ENCODE measurements around the gene MMS22L.
A peak's percentile ranks its signal among the peaks of the same experiment; 100 is the strongest.
"Not testable (repeated sequence)": the region's sequence is repeated elsewhere in the genome, so short reads cannot be mapped to it uniquely, and the experiment has no call there.

Gene MMS22L

DNA sequence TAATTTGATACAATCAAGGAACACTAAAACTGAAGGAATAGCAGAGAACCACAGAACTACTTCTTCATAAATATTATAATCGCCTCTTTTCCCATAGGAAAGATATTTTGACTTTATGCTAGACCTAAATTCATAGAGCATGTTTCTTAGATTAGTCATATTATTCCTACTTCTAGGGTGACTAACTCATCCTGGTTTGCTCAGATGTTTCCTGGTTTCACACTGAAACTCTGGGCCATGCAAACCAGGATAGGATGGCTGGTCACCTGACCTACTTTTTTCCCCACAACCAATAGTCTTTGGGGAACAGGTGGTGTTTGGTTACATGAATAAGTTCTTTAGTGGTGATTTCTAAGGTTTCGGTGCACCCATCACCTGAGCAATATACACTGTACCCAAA is 42.8 kb downstream of the MMS22L start:
- DNase-seq, result no peak

DNA sequence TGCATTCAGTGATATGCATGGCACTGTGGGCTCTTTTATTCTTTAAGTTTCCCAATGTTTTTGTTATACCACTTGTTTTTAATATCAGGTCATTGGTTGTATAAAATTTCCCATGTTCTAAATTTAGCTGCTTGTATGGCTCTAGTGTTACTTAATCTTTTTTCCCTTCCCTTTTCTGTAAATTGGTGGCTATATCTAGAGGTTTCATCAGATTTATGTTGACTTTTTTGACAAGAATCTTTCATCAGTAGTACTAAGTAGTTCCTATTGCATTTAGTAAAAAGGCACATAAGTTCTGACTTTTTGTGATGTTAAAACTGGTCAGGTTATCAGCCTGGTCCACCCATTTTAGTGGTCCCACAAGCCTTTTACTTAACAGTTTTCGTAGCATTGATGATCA is 51.1 kb downstream of the MMS22L start:
- DNase-seq, result no peak

DNA sequence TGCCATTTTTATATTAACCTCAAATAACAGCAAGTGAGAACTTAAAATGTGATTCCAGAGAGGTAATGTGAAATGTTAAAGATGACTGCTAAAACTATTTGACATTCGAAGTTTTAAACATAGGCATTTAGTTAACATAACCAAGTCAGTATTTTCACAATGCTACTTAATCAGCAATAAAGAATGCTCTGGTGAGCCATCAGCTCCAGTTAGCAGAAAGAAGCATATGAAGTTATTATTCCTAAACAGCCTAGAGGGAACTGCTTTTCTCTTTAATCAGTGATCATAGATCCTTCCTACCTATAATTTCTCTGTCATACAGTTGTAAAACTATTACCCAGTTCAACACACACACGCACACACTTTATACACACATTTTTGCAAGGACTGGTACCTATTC is 60.1 kb downstream of the MMS22L start:
- DNase-seq, result no peak

DNA sequence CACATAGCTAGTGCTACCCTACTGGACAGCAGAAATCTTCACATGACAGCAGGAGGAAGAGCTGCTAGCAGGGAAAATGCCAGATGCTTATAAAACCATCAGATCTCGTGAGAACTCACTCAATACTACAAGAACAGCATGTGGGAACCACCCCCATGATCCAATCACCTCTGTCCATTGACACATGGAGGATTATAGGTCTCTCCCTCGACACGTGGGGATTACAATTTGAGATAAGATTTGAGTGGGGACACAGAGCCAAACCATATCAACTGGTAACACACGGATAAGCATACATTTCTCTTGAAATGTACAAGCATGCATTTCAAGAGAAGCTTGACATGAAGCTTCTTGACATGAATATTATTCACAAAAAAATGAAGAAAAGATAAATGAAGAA is 64.1 kb downstream of the MMS22L start:
- no peak for DNase-seq

DNA sequence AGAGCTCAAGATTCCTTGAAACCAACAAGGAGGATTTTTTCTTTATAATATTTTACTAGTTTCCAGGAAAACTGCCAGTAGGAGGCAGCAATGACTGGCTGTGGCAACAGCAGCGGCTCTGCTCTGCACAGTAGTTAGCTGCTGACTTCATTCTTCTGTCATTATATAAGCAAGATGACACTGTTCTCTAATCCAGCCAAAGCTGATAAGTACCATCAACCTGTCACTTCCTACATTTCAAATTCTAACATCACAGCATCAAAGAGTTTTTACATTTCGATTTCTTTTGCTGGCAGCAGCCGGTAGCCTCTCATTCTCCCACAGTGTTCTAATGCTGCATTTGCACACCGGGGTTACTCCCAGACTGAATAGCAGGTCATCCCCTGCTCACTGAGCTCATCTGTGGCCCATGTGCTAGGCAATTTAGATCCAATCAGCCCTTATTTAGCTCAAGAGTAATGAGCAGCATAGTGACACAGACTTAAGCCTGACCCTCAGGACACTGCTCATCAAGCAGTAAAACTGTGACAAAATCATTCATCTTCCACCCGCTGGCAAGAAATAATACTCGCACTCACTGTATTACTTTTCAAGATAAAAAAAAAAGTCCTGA is 67.8 kb downstream of the MMS22L start:
- DNase-seq, result peak; percentile 5

DNA sequence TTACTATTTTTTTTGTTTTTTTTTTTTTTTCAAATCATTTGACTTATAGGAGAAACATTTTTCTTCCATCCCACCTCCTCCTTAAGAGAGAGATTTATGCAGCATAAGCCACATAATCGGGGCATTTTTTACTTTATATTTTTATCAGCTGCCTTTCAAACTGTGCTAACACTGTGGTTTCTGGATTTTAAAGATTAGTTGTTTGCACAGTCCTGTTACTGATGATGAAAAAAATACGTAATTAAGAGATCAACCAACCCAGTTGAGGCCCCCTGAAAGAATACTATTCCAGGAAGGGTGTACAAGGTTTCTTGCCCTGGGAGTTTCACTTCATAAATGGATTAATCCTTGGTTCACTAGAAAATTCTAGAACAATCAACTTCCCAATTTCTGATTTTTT is 68.3 kb downstream of the MMS22L start:
- DNase-seq, result no peak

DNA sequence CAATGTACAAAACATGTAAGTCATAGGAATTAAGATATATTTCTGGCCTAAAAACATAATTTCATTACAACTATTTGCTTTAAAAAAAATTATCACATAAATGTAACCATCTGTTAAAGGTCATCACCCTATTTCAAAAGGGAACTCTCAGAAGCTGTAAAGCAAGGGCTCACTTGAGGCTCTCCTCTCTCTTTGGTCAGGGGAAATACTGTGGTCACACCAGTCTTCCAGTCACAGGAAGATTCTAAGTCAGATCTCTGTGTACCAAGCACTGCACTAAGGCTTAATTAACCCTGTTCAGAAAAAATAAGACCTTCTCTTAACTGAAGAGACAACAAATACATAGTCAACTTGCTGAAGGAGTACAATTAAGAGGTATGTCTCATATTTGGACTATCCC is 75.6 kb downstream of the MMS22L start:
- no peak for DNase-seq

DNA sequence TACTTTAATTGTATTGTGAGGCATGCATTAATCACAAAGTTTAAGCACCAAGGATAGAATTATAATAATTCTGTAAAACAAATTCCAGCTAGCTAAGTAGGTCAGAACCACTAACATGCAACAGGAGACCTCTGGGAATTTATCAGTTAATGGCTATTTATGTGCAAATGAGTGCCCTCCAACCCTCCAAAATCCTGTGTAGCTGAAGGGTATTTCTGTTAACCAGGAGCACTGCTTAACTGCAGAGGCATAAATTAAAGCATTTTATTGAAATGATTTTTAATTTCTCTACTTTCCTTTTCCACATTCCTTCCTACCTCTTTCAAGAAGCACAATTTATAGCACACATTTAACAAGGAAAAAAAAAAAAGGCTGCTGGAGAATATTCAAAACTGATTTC is 77.0 kb downstream of the MMS22L start:
- DNase-seq, result no peak

DNA sequence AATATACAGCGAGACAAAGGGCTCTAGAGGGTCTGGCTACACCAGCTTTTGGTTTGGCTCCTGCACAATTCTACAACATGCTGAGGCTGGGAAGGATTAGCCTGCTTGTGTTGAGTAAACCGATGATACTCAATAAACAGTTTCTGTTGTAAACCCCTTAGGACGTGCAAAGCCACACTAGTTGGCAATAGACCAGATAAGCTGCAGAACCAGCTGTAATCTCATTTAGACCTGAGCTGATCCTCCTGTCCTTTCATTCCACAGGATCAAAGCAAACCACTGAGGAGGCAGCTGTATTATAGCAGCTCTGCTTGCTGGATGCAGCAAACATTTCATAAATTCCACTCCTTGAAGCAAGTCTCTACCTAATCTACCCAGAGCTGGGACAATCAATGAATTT is 79.7 kb downstream of the MMS22L start:
- no peak for DNase-seq

DNA sequence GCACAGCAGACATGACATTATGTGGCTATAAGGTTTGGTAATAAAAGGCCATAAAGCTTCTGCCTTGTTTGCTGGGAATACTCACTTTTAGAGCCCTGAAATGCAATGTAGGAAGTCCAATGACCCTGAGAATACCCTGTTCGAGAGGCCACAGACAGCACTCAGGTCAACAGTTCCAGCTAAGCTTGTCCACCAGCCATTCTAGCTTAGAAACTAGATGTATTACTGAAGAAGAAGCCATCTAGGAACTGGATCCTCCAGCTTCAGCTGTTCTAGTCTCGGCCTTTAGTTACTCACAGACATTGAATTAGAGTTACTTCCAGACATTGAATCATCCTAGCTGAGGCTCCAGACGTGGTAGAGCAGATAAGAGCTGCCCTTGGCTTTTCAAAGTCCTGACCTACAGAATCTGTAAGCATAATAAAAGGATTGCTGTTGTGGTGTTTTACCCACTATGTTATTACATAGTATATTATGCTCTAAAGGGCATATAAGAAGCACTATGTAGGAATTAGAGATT is 84.9 kb downstream of the MMS22L start:
- DNase-seq, result no peak

DNA sequence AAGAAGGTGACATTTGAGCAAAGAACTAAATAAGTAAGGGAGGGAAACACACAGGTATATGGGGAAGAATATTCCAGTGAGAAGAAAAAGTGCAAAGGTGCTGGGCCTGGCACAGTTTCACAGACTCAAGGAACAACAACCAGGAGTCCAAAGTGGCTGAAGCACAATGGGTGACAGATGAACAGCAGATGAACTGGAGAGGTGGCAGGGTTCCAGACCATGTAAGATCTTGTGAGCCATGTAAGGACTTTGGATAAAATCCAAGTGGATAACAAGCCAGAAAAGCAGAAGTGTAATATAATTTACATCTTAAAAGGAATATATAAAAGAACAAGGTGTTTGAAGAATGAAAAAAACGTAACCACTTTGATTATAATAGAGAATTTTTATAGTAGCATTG is 87.9 kb downstream of the MMS22L start:
- DNase-seq, result no peak

DNA sequence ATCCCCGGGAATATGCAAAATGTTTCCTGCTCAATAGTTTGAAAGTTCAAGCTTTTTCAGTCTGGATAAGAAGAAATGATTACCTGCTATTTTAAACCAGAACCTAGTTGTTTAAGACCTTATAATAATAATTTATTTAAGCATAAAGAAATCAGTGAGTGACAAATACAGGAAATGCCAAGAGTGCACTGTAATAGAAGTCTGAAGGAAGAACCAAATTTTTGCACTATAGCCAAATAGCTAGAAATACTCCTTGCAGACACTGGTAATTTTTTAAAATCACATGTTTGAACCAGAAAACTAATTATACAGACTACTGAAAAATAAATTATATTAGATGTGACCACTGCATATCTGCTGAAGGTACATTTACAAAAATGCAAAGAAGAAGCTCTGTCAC is 93.2 kb downstream of the MMS22L start:
- no peak for DNase-seq

DNA sequence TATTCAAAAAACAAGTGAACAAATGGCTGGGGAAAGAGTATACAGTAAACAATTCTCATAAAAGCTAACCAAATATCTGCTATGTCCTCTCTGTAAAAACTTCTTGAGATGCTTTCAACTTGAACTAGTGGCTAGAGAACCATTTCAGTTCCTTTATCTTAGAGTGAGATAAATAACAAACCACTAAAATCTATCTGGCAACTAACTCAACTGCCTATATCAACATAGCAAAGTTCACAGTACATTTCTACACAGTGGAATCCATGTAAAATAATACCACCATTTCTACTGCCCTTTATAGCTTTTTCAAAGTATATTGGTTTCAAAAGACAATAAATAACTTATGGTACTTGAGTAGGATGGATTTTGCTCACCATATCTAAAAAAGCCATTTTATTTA is 95.1 kb downstream of the MMS22L start:
- DNase-seq, result no peak

DNA sequence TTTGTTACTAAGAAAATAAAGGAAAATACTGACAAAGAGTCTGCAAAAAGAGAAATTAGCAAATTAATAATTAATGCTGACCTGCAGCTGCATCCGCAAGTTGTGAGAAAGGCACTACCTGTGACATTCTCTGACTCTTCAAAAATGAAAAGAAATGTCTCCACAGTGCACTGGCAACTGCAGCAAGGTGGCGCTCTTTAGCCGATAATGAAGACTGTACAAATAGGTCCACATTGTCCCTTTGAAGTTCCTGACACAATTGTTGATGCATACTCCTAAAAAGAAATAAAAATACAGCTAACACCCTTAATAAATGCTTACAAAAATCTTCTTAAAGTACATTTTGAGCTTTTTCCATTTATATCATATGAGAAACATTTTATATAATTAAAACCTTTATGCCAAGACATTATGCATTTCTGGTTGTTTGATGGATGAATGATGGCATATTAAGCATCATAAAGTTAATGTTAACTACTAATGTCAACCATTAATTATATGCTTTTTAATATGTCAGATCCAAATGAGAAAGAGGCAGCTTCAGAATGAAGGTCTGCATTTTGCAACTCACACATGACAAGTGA is 96.5 kb downstream of the MMS22L start:
- DNase-seq, result peak; percentile 56

DNA sequence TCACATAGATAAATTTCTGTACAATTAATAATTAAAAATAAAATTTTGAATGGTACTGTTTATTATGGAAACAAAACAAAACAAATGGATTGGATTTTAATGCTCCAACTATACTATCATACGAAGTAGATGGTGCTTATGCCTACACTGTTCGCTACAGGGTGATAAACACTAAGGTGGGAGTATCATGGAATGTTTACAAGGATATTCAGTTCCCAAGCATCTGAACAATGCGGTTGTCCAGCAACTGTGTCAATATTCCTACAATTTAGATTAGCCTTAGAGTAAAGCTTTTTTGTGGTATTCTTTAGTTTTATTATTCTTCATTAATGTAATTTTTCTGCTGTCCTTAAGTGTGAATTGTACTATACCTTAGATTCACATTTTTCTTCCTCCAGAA is 105.1 kb downstream of the MMS22L start:
- no peak for DNase-seq

DNA sequence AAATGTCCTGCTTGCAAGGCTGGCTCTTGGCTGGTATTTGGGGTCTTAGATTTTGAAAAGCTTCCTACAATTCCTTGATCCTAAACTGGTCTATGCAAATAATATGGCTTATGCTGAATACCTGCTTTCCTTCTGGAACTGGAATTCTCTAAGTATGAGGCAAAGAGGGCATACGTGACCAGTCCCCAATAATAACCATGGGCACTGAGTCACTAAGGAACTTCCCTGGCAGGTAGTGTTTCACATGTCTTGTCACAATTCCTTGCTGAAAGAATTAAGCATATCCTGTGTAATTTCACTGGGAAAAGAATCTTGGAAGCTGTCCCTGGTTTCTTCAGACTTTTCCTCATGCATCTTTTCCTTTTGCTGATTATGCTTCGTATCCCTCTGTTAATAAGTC is 106.5 kb downstream of the MMS22L start:
- no peak for DNase-seq

DNA sequence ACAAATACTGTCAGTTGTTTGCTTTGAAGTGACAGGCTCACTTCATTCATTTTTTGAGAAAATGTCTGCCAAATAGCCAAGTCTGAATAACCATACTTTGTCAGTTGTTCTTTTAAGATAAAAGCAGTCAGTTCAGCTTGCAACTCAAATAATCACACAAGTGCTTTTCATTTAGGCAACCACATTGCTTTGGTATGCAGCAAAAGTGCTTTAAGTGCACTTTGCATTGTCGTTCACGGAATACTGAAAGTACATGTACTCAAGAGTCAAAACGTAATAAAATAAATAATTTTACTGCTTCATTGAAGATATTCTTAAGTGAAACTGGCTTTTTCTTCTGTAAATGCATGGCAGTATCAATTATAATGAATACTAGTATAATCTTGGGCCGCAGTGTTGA is 107.2 kb downstream of the MMS22L start:
- no peak for DNase-seq

DNA sequence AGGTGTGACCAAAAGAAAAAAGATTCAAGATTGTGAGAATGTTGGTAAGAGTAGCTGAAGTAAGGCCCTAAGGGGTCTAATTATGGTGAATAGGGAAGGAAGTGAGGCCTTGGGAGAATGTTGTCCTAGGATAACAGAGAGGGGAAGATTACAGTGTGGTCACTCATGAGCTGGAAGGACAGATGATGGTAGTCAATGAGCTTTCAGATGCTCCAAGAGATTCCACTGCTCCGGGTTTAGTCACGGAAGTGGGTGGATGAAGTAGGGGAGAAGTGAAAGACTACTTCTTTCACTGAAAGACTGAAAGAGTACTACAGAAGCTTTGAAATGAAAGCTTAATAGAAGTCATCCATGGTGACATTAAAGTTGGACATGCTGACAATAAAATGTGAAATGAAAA is 108.5 kb downstream of the MMS22L start:
- DNase-seq, result no peak

DNA sequence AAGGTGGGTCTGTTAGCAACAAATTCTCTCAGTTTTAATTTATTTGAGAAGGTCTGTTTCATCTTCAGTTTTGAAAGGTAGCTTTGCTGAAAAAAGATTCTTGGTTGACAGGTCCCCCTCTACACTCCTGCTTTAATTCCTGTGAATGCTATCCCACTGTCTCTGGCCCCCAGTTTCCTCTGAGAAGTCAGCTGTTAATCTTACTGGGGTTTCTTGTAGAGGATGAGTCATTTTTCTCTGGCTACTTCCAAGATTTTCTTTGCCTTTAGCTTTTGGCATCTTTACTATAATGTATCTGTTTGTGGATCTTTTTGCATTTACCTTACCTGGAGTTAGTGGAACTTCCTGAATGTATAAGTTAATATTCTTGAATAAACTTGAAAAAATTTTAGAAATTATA is 122.7 kb downstream of the MMS22L start:
- DNase-seq, result no peak

DNA sequence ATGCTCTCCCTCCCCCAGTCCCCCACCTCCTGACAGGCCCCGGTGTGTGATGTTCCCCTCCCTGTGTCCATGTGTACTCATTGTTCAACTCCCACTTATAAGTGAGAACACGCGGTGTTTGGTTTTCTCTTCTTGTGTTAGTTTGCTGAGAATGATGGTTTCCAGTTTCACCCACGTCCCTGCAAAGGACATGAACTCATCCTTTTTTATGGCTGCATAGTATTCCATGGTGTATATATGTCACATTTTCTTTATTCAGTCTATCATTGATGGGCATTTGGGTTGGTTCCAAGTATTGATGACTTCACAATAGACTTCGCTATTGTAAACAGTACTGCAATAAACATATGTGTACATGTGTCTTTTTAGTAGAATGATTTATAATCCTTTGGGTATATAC is 127.6 kb downstream of the MMS22L start:
- not testable (repeated sequence) for DNase-seq

DNA sequence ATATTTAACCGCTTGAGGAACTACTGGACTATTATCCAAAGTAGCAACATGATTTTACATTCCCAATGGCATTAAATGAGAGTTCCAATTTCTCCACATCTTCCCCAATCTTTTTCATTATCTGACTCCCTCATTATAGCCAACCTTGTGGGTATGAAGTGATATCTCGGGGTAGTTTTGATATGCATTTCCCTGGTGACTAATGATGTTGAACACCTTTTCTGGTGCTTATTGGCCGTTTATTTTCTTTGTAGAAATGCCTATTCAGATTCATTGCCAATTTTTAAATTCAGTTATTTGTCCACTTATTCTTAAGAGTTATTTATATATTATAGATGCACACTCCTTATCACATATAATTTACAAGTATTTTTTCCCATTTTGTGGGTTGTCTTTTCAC is 129.0 kb downstream of the MMS22L start:
- no peak for DNase-seq

DNA sequence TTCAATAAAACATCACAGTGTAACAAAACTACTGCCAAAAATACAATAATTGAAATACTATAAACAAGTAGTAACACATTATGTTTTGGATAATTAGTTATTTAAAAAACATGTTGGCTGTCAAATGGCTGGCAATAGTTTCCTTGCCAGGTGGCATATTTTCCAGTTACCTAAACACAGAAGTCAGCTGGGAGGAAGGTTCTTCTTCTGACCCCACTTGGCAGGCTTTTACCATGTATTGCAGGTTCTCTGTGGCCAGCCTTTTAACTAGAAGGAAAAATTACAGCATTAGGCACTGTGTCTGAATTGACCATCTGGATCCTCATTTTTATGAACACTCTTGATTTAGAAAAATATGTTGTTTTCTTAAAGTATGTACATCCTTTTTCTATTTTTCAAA is 131.4 kb downstream of the MMS22L start:
- DNase-seq, result no peak

DNA sequence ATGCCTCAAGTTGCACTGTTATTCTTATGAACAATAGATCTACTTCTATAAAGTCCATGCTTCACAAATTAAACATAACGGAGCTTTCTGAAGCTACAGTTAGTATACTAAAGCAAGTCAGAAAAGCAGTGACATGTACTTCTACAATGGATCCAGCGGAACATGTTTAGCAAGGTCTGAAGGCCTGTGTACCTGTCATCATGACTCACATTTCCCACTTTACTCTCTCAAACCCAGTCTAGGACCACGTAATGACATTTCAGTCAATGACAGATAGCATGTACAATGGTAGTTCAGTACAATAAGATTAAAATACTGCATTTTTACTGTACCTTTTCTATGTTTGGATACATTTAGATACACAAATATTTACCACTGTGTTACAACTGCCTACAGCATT is 132.1 kb downstream of the MMS22L start:
- no peak for DNase-seq

DNA sequence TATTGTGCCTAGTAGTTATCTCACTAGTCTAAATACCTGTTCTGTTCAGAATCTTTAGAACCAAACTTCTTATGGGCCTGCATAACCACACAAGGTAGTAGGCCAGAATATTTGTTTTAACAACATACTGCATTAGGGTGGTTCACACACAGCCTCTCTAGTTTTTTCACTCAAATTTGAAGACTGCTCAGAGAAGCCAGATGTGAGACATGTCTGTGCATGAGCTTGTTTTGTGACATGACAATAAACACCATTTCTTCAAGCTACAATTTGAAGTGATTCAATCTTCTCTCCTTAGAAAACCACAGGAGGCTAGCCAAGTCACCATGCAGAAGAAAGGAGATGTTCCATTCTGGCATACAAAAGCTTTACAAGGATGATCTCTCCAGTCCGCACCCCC is 135.6 kb downstream of the MMS22L start:
- no peak for DNase-seq

DNA sequence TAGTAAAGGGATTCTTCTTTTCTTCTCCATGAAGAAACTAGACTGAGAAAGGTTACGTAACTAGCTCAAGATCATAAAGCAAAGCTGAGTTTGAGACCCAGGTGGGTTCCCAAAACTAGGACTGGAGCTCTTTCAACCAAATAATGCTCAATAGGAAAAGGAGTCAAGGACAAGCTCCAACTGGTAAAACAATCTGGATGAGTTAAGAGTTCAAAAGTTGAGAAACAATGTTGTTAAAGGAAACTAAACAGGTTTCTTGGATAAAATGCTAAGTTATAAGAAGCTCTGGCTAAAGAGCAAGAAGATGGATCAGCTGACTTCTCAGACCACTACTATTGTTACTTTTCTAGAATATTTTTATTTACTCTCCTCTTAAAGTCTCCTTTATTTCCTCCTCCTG is 137.3 kb downstream of the MMS22L start:
- no peak for DNase-seq

Data from RPMI8226 (cell line).